Activated CD8-positive, alpha-beta memory T cell treated with anti-CD3 and anti-CD28 coated beads for 24 hours (primary cell): ENCODE measurements around the gene ASIC1.

Experiments used
- DNase-seq: peaks from one replicate; pipeline ENCODE4 v3.0.0-alpha.2; 2020

Gene ASIC1

GRCh38 chr12:50085615-50086072, 28.2 kb downstream of the ASIC1 start:
- no peak for DNase-seq

- DNase-seq, result no peak
These were observed 28.8 kb downstream of the ASIC1 start for GRCh38 chr12:50086148-50086547.

DNA sequence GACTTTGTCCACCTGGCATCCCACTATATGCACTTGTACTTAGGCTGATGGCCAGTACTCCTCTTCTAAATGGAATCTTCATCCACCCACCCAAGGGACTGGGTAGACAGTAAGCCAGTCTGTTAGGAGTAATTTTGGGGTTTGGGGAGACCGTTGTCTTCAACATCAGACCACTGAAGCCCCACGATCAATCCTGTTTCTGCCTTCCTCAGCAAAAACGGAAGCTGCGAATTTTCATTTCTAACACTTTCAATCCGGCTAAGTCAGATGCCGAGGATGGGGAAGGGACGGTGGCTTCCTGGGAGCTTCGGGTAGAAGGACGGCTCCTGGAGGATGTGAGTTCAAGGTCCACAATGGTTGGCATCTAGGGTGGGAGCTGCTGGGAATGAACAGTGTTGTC, 29.8 kb downstream of the ASIC1 start:
- no peak for DNase-seq

DNA sequence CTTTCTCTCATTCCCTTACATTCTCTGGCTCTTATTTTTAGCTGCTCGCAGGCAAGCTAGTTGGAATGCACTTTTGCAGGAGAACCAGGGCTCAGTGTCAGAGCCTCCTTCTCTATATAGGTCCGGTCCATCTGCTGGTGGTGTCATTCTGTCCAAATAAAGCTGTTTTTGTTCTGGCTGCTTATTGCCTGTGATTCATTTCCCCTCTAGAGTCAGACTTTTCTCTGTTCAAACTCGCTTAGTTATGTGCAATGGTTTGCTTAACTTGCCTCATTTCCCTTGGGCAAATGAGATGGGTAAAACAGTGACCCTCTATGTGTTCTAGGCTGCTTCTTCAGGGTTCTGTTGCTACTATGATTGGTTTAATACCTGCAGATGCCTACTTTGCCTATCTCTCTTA, 30.6 kb downstream of the ASIC1 start:
- DNase-seq, result no peak

DNA sequence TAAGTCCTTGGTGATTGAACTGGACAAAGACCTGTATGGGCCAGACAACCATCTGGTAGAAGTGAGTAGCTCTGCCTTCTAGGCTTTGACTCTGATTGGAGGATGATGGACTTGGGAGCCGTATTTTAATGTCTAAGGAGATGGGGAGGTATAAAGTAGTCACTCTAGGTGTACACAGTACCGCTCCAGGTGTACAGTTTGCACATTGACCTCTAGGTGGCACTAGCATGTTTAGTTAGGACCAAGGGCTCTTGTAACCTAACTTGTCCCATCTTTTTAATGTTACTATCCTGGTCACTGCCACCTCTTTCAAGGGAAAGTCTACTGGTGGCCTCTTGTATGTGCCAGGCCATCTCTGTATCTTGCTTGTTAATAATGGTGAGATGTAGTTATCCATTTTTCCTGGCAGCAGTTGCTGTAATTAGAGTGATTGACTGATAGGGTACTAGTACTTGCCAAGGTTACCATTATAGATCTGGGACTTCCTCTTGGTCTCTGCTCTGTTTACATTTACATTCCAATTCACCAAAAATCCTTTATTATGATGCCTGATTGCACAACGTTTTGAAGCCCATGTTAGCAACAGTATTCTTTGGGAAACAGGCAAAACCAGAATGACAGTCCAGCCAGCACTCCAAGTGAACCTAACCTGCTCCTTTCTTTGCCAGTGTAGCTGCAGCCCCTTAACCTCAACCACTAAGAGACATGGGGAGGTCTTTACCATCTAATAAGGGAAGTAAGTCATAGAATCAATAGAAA, 31.4 kb downstream of the ASIC1 start:
- DNase-seq, result peak; percentile 70

DNA sequence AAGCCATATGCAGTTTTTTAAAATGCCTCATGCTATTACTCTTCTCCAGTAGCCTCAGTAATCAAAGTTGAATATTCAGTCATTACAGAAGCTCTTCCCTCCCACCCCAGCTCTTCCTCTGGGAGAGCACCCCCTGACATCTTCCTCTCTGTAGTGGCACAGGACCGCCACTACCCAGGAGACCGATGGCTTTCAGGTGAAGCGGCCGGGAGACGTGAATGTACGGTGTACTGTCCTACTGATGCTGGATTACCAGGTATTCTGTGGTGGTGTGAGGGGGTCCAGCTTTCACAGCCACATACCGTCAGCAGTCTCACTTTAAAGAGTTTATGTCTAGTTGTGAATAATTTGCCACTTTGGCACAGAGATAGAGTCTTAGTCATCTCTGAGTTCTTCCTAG, 32.3 kb downstream of the ASIC1 start:
- DNase-seq, result no peak

- DNase-seq, result no peak
These were observed 33.0 kb downstream of the ASIC1 start for GRCh38 chr12:50090391-50090790.

GRCh38 chr12:50097952-50098351, 40.6 kb downstream of the ASIC1 start:
- no peak for DNase-seq

- DNase-seq, result no peak
These were observed 42.1 kb downstream of the ASIC1 start for GRCh38 chr12:50099302-50100008.

GRCh38 chr12:50100561-50100960, 43.2 kb downstream of the ASIC1 start:
- DNase-seq, result no peak

DNA sequence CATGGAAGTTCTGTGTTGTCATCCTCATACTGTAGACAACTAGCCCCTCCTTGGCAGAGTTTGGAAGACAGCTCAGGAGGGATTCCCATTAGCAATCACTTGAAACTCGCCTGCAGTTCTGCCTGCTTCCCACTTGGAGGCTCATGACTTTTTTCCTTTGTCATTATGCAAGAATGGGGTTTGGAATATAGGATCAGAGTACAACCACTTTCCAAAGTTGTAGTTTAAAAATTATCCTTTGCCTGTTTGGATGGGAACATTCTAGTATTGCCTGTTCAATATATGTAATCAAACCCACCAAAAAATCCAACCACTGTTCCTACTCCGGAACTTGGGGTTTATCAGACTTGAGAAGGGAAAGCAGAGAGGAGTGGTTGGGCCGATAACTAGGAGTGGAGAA, 44.3 kb downstream of the ASIC1 start:
- DNase-seq, result no peak

- no peak for DNase-seq
These were observed 44.7 kb downstream of the ASIC1 start for GRCh38 chr12:50102131-50102531.

DNA sequence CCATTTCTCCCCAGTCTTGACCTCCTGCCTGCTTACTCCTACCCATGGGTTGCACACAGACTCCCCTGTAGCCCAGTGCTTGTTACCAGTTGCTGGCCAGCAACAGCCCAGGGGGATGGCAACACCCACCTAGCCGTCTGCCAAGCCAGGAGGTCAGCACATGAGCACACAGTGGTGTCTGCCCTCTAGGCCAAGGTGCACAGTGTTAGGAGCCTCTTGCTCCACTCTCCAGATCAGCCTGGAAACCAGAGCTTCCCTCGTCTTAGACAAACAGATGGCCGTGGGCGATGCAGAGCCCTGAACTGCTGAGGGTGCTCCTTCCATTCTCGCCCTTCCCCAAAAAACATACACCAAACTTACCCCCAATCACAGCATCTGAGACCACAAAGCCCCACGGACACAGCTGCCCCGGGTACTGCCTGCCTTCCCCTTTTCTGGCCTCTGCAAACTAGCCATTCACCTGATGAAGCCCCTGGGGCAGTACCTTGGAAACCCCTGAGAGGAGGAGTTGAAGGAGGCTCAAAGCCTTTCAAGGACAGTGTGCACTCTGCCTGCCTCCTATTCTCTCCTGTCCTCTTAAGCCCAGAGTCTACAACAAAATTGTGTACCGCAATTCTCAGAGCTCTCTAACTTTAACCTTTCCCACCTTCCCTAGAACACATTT, 45.4 kb downstream of the ASIC1 start:
- no peak for DNase-seq

DNA sequence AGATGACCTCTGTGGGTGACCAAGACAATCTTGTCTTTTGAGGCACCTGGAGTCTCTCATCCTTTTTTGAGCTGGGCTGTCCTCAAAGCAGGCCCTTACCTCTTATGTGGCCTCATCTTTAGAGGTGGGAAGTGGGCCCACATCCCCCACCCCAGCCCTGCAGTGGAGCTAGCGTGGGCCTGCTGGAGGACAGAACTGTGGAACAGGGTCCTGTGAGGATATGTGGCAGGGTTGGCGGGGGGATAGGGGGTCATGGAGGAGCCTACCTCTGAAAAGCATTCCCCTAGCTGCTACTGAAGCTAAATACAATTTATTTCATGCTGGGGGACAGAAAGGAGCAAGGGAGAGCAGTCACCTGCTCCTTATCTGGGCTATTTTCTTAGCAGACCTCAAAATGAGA, 46.0 kb downstream of the ASIC1 start:
- DNase-seq, result no peak

DNA sequence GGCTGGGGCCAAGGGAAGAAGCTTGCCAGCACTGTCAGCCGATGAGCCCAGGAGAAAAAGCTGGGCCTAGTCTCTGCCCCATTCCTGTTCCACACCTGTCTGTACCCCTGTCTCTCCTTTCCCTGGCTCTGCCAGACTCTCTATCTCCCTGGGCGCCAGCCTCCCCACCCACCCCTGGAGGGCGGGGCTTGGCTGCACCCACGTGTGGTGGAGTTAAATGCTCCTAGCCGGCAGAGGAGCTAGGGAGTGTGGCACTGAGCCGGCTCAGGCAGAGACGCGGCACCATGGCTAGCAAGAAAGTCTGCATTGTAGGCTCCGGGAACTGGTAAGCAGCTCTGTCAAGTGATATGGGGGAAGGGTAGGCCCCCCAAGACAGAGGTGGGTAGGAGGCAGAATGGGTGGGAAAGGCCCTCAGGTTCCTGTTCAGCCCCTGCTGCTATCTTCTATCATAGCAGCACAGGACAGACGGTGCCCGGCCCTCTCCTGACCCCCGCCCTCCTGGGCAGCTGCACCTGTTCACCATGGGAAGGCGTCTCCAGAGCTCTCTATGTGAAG, 46.4 kb downstream of the ASIC1 start, which contains the start of gene GPD1:
GPD1 (plus strand) TSS at position 242 of the 555 bp plus-strand sequence; CDS start at position 285, 43 bp downstream.
- no peak for DNase-seq

DNA sequence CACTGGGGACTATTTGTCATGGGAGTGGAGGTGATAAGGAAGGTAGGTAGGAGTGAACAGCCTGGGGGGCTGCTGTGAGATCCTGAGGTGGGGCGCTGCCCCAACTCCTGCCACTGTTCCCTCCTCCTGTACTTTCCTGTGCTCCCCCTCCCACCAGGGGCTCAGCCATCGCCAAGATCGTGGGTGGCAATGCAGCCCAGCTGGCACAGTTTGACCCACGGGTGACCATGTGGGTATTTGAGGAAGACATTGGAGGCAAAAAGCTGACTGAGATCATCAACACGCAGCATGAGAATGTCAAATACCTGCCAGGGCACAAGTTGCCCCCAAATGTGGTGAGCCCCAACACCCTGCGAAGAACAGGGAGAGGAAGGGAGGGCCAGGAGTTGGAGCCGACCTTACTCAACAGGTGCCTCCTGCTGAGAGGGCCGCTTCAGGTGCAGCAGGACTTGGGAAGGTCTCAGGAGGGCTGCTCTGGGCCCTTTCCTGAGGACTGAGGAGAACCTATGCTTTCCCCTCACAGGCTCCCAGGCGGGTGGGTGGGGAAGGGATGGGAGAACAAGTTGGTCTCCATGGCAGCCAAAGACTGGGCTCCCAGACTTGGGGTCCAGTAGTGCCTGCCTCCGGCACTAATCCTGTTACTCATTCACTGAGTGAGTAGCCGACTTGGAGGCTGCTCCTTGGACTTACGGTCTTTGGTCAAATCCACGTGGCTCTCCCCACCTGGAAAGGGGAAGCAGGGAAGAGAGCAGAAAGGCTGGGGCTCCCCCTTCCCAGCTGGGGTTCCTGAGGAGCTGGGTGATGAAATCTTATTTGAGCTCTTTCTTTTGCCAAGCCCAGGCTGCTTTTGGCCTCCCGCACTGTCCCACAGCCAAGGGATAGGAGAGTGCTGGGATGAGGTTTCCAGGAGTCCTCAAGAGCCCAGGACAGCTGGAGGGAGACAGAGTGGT, 47.3 kb downstream of the ASIC1 start:
- no peak for DNase-seq

DNA sequence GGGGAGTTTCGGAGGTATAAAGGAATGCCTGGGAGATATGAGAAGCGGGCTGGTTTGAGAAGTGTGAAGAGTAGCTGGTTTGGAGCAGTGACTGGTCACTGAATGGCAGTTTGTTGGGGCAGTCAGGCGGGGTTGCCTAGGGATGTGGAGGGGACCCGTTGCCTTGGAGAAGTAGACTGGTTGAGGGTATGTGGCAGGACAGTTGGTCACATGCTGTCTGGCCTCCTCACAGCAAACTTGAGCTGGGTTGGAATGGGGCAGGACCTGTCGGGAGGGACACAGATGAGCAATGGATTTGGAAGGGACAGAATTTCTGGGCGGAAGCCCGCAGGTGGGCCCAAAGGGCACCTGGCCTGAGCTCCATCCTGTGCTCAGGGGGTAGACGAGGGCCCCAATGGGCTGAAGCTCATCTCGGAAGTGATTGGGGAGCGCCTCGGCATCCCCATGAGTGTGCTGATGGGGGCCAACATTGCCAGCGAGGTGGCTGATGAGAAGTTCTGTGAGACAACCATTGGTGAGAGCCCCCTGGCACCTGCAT, 48.6 kb downstream of the ASIC1 start:
- no peak for DNase-seq

- DNase-seq, result no peak
These were observed 49.5 kb downstream of the ASIC1 start for GRCh38 chr12:50106907-50107306.

- DNase-seq, result no peak
These were observed 50.2 kb downstream of the ASIC1 start for GRCh38 chr12:50107416-50108268.

- no peak for DNase-seq
These were observed 51.9 kb downstream of the ASIC1 start for GRCh38 chr12:50109319-50109718.
